HepG2 (cell line): Measurements from ENCODE around the gene TOR1AIP1. TPM values are rescaled to one million over a fixed set of nuclear protein-coding genes. Genes with fewer than 3 reads are reported as not detected.

ENCODE experiments used
- ARID4A ChIP-seq: sonication (generic); formaldehyde crosslinking; IDR thresholded peaks from 2 replicates; pipeline ENCODE4 v1.5.0; 2020; ENCODE audit warnings: mild to moderate bottlenecking, missing genetic modification reagents, borderline replicate concordance
- E2F5 ChIP-seq: sonication (generic); formaldehyde crosslinking; conservative IDR thresholded peaks from 2 replicates; pipeline ENCODE4 v1.4.0; 2020; ENCODE audit warnings: missing genetic modification reagents
- EEA1 ChIP-seq: sonication (generic); formaldehyde crosslinking; IDR thresholded peaks from 2 replicates; pipeline ENCODE4 v1.5.1; 2020; ENCODE audit warnings: mild to moderate bottlenecking, missing genetic modification reagents, borderline replicate concordance
- HNF1A ChIP-seq, 2 experiments: sonication (generic) in 1 of 2; formaldehyde crosslinking in 1 of 2; IDR thresholded peaks; 2 replicates each; pipeline versions ENCODE4 v1.4.0 to v1.6.1; 2016 to 2020; ENCODE audit warnings: borderline replicate concordance in 1 of 2, low read depth in 1 of 2, mild to moderate bottlenecking in 1 of 2, missing genetic modification reagents in 1 of 2
- IRF2 ChIP-seq: IDR thresholded peaks from 2 replicates; pipeline ENCODE4 v1.6.1; 2018; ENCODE audit warnings: missing genetic modification reagents, missing compliant biosample characterization
- SOX6 ChIP-seq, 2 experiments: fragments of 450-650 bp in 1 of 2; sonication (generic) in 1 of 2; formaldehyde crosslinking in 1 of 2; IDR thresholded peaks; 2 replicates each; pipeline versions ENCODE4 v1.4.0 to v1.6.1; 2017 to 2020; ENCODE audit warnings: antibody characterized with exemption in 1 of 2, mild to moderate bottlenecking in 1 of 2, missing genetic modification reagents in 1 of 2
- ZKSCAN8 ChIP-seq: IDR thresholded peaks from 2 replicates; pipeline ENCODE4 v1.6.1; 2016; ENCODE audit warnings: borderline replicate concordance, missing genetic modification reagents, missing compliant biosample characterization
- ZNF281 ChIP-seq: sonication (generic); formaldehyde crosslinking; IDR thresholded peaks from 2 replicates; pipeline ENCODE4 v1.4.0; 2020; ENCODE audit warnings: missing genetic modification reagents, borderline replicate concordance
- ZNF558 ChIP-seq: sonication (generic); formaldehyde crosslinking; IDR thresholded peaks from 2 replicates; pipeline ENCODE4 v1.9.0; 2022; ENCODE audit warnings: mild to moderate bottlenecking, missing genetic modification reagents, borderline replicate concordance
- polyA plus RNA-seq, 8 experiments: library from polyadenylated mRNA; depleted of rRNA in 3 of 8; stranded (reverse) in 7 of 8; unstranded in 1 of 8; fragments of >200 nt; fragmentation: Illumina TruSeq in 4 of 8; extraction: Trizol in 4 of 8; gene quantifications; 2 replicates each; pipeline versions ENCODE4 v1.2.1 to v1.2.3, GENCODE V29; 2011 to 2016; ENCODE audit warnings: low read depth in 4 of 8, missing spikeins in 1 of 8, mixed read lengths in 1 of 8; ENCODE audit not compliant: insufficient read depth in 1 of 8
- total RNA-seq, 5 experiments: library from RNA; depleted of rRNA; stranded (reverse); fragments of >200 nt; fragmentation: Illumina TruSeq; extraction: Trizol; gene quantifications; 2 replicates each; pipeline ENCODE4 v1.2.3, GENCODE V29; 2016; ENCODE audit warnings: low read depth in 1 of 5

Gene TOR1AIP1
- total and polyA plus RNA-seq, 2 of the 13 experiments (the other 11 are each of a cell fraction or from before 2014, with no cell fraction given) = 15.6 to 29.0 TPM

GRCh38 chr1:179954493-179955286, 72.6 kb downstream of the TOR1AIP1 start, which contains the start of gene CEP350 (continued):
- TF ChIP-seq ARID4A (CRISPR knock-in tag) (peak; percentile 95), EEA1 (CRISPR knock-in tag) (0 out of 2 replicates have a peak, but pooled peaks have one; percentile 60), ZKSCAN8 (no peak; the same call in 1 of the 2 replicates), IRF2 (CRISPR knock-in tag) (peak; percentile 98), E2F5 (CRISPR knock-in tag) (peak; percentile 72), ZNF281 (CRISPR knock-in tag) (no peak), HNF1A (IDR thresholded peaks at IDR 0.05; ENCODE audit: low read depth) (no peak; the same call in 1 of the 2 replicates), HNF1A (CRISPR knock-in tag; IDR thresholded peaks at IDR 0.05; ENCODE audit: borderline replicate concordance) (peak; percentile 87), ZNF558 (peak; percentile 24; the same call in 1 of the 2 replicates), SOX6 (IDR thresholded peaks at IDR 0.05) (no peak), SOX6 (CRISPR knock-in tag; IDR thresholded peaks at IDR 0.05) (peak; percentile 59; the same call in 1 of the 2 replicates)
